ENCODE data around the gene TMEM247.

The TMEM247 gene

GRCh38 chr2:46512185-46512584 lies 32.8 kb downstream of the TMEM247 start:
- no peak for ATAC-seq
- TF ChIP-seq, protein P1, sequence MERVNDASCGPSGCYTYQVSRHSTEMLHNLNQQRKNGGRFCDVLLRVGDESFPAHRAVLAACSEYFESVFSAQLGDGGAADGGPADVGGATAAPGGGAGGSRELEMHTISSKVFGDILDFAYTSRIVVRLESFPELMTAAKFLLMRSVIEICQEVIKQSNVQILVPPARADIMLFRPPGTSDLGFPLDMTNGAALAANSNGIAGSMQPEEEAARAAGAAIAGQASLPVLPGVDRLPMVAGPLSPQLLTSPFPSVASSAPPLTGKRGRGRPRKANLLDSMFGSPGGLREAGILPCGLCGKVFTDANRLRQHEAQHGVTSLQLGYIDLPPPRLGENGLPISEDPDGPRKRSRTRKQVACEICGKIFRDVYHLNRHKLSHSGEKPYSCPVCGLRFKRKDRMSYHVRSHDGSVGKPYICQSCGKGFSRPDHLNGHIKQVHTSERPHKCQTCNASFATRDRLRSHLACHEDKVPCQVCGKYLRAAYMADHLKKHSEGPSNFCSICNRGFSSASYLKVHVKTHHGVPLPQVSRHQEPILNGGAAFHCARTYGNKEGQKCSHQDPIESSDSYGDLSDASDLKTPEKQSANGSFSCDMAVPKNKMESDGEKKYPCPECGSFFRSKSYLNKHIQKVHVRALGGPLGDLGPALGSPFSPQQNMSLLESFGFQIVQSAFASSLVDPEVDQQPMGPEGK (CRISPR knock-in tag; IDR thresholded peaks at IDR 0.05; ENCODE audit: borderline replicate concordance), result no peak
- TF ChIP-seq ZC3H10 (CRISPR knock-in tag; IDR thresholded peaks at IDR 0.05) (no peak), RARB (CRISPR knock-in tag; IDR thresholded peaks at IDR 0.05) (no peak), BACH2 (CRISPR knock-in tag; IDR thresholded peaks at IDR 0.05; ENCODE audit: borderline replicate concordance) (no peak), POU6F1 (CRISPR knock-in tag; IDR thresholded peaks at IDR 0.05; ENCODE audit: borderline replicate concordance, low read depth) (no peak), TSHZ2 (CRISPR knock-in tag; IDR thresholded peaks at IDR 0.05) (no peak)
- TF ChIP-seq, protein P2, sequence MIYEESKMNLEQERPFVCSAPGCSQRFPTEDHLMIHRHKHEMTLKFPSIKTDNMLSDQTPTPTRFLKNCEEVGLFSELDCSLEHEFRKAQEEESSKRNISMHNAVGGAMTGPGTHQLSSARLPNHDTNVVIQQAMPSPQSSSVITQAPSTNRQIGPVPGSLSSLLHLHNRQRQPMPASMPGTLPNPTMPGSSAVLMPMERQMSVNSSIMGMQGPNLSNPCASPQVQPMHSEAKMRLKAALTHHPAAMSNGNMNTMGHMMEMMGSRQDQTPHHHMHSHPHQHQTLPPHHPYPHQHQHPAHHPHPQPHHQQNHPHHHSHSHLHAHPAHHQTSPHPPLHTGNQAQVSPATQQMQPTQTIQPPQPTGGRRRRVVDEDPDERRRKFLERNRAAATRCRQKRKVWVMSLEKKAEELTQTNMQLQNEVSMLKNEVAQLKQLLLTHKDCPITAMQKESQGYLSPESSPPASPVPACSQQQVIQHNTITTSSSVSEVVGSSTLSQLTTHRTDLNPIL (CRISPR knock-in tag; IDR thresholded peaks at IDR 0.05; ENCODE audit: low read depth), result no peak

DNA sequence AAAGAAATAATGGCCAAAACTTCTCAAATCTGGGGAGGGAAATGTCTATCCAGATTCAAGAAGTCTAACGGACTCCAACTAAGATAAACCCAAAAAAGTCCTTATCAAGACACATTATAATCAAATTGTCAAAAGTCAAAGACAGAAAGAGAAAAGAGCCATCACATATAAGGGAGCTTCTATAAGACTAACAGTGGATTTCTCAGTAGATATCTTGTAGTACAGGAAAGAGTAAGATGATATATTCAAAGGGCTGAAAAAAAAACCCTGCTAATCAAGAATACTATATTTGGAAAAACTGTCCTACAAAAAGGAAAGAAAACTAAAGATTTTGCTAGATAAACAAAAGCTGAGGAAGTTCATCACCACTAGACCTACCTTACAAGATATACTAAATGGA lies 35.4 kb downstream of the TMEM247 start:
- TF ChIP-seq ISL1 (CRISPR knock-in tag; IDR thresholded peaks at IDR 0.05) (no peak), ZFP3 (CRISPR knock-in tag; IDR thresholded peaks at IDR 0.05) (no peak), PPARA (CRISPR knock-in tag; IDR thresholded peaks at IDR 0.05; ENCODE audit: borderline replicate concordance) (no peak), TOX (CRISPR knock-in tag; IDR thresholded peaks at IDR 0.05; ENCODE audit: borderline replicate concordance) (no peak), BACH2 (CRISPR knock-in tag; IDR thresholded peaks at IDR 0.05; ENCODE audit: borderline replicate concordance) (no peak), ESRRG (CRISPR knock-in tag; IDR thresholded peaks at IDR 0.05) (no peak), RARB (CRISPR knock-in tag; IDR thresholded peaks at IDR 0.05) (no peak), ZNF8 (CRISPR knock-in tag; IDR thresholded peaks at IDR 0.05) (no peak), ZNF565 (CRISPR knock-in tag; conservative IDR thresholded peaks at IDR 0.05; ENCODE audit: low read depth) (no peak), OSR1 (CRISPR knock-in tag; IDR thresholded peaks at IDR 0.05) (no peak), ARNTL (CRISPR knock-in tag; IDR thresholded peaks at IDR 0.05; ENCODE audit: borderline replicate concordance, low read depth) (no peak), ZNF70 (CRISPR knock-in tag; IDR thresholded peaks at IDR 0.05) (no peak), TSHZ2 (CRISPR knock-in tag; IDR thresholded peaks at IDR 0.05) (no peak), ZC3H10 (CRISPR knock-in tag; IDR thresholded peaks at IDR 0.05) (no peak), POU6F1 (CRISPR knock-in tag; IDR thresholded peaks at IDR 0.05; ENCODE audit: borderline replicate concordance, low read depth) (no peak), GLIS3 (CRISPR knock-in tag; IDR thresholded peaks at IDR 0.05) (no peak), SNAI2 (CRISPR knock-in tag; IDR thresholded peaks at IDR 0.05) (no peak)
- TF ChIP-seq, protein P1 (CRISPR knock-in tag; IDR thresholded peaks at IDR 0.05; ENCODE audit: borderline replicate concordance), result no peak
- ATAC-seq, result no peak
